GM18505 (cell line): ENCODE data around the gene PRX.

Experiments used
- ATAC-seq: cut with Tn5 transposase; IDR thresholded peaks from one replicate; pipeline ENCODE4 v1.9.1; 2021; ENCODE audit not compliant: unreplicated experiment
- POLR2A ChIP-seq: IDR thresholded peaks from 4 replicates; pipeline ENCODE4 v1.6.1; 2011; ENCODE audit warnings: borderline replicate concordance; ENCODE audit not compliant: insufficient read depth, insufficient read length; ENCODE audit errors: extremely low read depth

PRX gene

DNA sequence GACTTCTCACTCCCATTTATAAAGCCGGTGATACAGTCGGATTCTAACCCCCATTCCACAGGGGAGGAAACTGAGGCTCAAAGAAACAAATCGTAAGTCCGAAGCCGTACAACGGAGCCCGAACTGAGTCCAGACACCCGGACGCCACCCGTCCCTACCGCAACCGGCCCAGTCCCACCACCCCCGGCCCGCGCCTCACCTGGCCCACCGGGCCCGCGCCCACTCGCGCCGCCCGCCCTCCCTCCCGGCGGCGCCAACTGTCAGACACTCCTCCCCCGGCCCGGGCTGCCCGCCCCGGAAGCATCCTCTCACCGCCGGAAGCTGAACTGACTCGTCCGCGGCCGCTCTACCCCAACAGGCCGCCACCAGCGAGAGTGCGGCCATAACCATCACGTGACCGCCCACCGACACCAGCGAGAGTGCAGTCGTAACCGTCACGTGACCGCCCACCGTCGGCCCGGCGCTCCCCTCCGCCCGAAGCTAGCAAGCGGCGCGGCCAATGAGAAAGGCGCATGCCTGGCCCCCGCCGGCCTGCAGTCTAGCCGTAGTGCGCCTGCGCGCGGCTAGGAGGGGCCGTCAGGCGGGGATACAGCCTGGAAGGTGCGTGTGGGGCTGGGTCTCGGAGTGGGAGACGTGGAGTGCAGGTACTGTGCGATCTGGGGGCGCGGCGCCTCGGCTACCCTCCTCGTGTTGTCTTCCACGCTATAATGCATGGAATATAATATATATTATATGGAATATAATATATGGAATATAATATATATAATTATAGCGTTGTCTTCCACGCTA, 64.9 kb downstream of the PRX start, which contains the start of the genes C19orf47 and PLD3:
TSS of gene C19orf47 (minus strand) at position 273 of the 789 bp plus-strand sequence. CDS start 6,540 bp downstream, outside the sequence.
TSS of gene PLD3 (plus strand) at position 571 of the 789 bp plus-strand sequence. CDS start 17,789 bp downstream, outside the sequence.
- TF ChIP-seq POLR2A = peak; percentile 96
- ATAC-seq = peak; percentile 92

DNA sequence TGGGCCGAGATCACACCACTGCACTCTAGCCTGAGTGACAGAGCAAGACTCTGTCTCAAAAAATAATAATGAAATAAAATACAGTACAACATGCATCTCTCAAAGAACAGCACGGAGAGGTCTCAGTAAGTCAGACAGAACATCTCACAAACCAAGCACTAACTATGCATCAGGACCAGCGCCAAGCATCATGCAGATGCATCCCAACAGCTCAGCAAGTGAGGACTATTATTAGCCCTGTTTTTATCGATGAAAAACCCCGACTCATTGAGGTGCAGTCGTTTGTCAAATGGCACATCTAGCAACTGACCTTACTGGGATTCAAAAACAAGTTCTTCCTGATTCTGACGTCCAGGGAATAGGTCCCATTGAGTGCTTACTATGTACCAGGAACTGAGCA, 68.8 kb downstream of the PRX start:
- no peak for ATAC-seq
- TF ChIP-seq POLR2A = no peak
